ENCODE results near the gene SH3PXD2A. TPM values are rescaled to one million over a fixed set of nuclear protein-coding genes. Genes with fewer than 3 reads are reported as not detected.

The SH3PXD2A gene
- total RNA-seq, 1 donor from 2014 or later: 35.2 TPM

GRCh38 chr10:103602028-103602851 lies 253.1 kb downstream of the SH3PXD2A start:
- DNase-seq (no peak), ATAC-seq (no peak)
- intact Hi-C loops (cut with DNase I): loop anchor here (5.0 kb wide), 1 partner anchor 85 kb away; no protein-coding TSS in a partner anchor
- Histone ChIP-seq H3K27me3 (no peaks in the 10 kb centered on the region), H3K9me3 (no peaks in the 10 kb centered on the region), H3K27ac (no peak overlapping the region), H3K36me3 (peaks cover 12% of the 10 kb centered on the region), H3K4me1 (no peaks in the 10 kb centered on the region), H3K4me3 (no peak overlapping the region)
- TF ChIP-seq, protein P1, sequence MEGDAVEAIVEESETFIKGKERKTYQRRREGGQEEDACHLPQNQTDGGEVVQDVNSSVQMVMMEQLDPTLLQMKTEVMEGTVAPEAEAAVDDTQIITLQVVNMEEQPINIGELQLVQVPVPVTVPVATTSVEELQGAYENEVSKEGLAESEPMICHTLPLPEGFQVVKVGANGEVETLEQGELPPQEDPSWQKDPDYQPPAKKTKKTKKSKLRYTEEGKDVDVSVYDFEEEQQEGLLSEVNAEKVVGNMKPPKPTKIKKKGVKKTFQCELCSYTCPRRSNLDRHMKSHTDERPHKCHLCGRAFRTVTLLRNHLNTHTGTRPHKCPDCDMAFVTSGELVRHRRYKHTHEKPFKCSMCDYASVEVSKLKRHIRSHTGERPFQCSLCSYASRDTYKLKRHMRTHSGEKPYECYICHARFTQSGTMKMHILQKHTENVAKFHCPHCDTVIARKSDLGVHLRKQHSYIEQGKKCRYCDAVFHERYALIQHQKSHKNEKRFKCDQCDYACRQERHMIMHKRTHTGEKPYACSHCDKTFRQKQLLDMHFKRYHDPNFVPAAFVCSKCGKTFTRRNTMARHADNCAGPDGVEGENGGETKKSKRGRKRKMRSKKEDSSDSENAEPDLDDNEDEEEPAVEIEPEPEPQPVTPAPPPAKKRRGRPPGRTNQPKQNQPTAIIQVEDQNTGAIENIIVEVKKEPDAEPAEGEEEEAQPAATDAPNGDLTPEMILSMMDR (IDR thresholded peaks at IDR 0.05): no peak

DNA sequence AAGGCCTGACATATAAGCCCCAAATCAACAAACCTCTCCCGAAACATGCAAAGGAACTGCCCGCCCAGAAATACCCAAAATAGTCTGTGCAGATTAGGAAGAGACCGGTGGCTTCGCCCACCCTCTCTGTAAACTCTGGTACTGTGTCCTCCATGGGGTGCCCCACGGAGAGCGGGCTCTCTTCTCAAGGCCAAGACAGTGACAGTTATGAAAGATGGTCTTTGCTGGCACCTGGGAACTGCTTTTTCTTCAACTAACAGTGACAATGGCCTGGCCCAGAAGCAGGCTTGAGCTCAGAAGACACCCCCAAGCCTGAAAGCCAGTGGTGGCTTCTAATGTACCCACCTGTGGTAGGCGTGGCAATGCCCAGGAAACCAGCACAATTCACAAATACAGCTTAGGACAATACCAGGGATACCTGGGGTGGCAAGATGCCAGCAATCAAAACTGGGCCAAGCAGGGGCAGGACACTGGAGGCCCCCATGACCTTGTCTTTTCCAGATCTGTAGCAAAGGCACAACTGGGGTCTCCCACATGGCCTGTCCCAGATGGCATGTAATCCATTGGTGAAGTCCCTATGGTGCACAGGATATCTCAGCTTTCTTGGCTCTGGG lies 254.3 kb downstream of the SH3PXD2A start:
- DNase-seq: no peak
- no peak for ATAC-seq
- Histone ChIP-seq H3K27ac (no peak overlapping the region), H3K9me3 (no peaks in the 10 kb centered on the region), H3K4me3 (no peak overlapping the region), H3K36me3 (peaks cover 12% of the 10 kb centered on the region), H3K4me1 (no peaks in the 10 kb centered on the region), H3K27me3 (no peaks in the 10 kb centered on the region)
- TF ChIP-seq, protein P1 (IDR thresholded peaks at IDR 0.05): no peak
- intact Hi-C loops (cut with DNase I): loop anchor here (5.0 kb wide), 1 partner anchor 86 kb away; no protein-coding TSS in a partner anchor

- TF ChIP-seq, protein P1 (IDR thresholded peaks at IDR 0.05): no peak
- Histone ChIP-seq H3K27me3 (no peaks in the 10 kb centered on the region), H3K9me3 (no peaks in the 10 kb centered on the region), H3K27ac (no peak overlapping the region), H3K36me3 (peaks cover 12% of the 10 kb centered on the region), H3K4me3 (no peak overlapping the region), H3K4me1 (no peaks in the 10 kb centered on the region)
- DNase-seq (no peak), ATAC-seq (no peak)
- intact Hi-C loops (cut with DNase I): loop anchor here (5.0 kb wide), 1 partner anchor 87 kb away; no protein-coding TSS in a partner anchor
Observed at GRCh38 chr10:103600325-103600724, 255.1 kb downstream of the SH3PXD2A start.

DNA sequence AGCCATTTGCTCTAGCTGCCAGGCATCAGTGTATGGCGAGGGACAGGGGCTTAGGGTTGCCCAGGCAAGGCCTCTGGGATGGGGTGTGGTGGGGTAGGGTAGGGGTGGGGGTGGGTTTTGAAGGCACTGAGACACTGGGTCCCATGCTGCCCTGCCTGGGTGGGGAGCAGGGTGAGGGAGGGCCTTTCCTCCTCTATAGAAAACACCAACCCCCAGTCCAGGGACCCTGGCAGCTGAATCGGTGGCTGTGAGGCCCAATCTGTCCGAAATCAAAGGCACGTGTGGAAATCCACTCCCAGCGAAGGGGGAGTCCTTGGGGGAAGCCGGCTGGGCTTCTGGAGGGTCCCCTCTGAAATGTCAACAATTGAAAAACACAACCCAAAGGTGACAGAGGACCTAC lies 255.5 kb downstream of the SH3PXD2A start:
- intact Hi-C loops (cut with DNase I): loop anchor here (5.0 kb wide), 1 partner anchor 87 kb away; no protein-coding TSS in a partner anchor
- ATAC-seq (no peak), DNase-seq (no peak)
- Histone ChIP-seq H3K27me3 (no peaks in the 10 kb centered on the region), H3K36me3 (peaks cover 12% of the 10 kb centered on the region), H3K4me3 (no peak overlapping the region), H3K9me3 (no peaks in the 10 kb centered on the region), H3K27ac (no peak overlapping the region), H3K4me1 (no peaks in the 10 kb centered on the region)
- TF ChIP-seq, protein P1 (IDR thresholded peaks at IDR 0.05): no peak

GRCh38 chr10:103599211-103599610 lies 256.2 kb downstream of the SH3PXD2A start:
- DNase-seq (no peak), ATAC-seq (no peak)
- intact Hi-C loops (cut with DNase I): no loop called here
- TF ChIP-seq, protein P1 (IDR thresholded peaks at IDR 0.05): no peak
- Histone ChIP-seq H3K9me3 (no peaks in the 10 kb centered on the region), H3K27me3 (no peaks in the 10 kb centered on the region), H3K4me3 (no peak overlapping the region), H3K4me1 (no peaks in the 10 kb centered on the region), H3K27ac (no peak overlapping the region), H3K36me3 (peaks cover 12% of the 10 kb centered on the region)
